Ramos (cell line): ENCODE results near the gene TSR1.

ENCODE experiments used
- in situ Hi-C: fragments of 300-500 bp; cut with MboI; formaldehyde crosslinking; loops from one replicate; pipeline ENCODE4 v1.14.3; 2022; ENCODE audit warnings: low sequenced_read_pairs; ENCODE audit not compliant: unreplicated experiment

The TSR1 gene

GRCh38 chr17:2295575-2295974 is 40.7 kb downstream of the TSR1 start:
- in situ Hi-C loops = no loop called here

GRCh38 chr17:2292100-2292499 is 44.2 kb downstream of the TSR1 start:
- in situ Hi-C loops = no loop called here

DNA sequence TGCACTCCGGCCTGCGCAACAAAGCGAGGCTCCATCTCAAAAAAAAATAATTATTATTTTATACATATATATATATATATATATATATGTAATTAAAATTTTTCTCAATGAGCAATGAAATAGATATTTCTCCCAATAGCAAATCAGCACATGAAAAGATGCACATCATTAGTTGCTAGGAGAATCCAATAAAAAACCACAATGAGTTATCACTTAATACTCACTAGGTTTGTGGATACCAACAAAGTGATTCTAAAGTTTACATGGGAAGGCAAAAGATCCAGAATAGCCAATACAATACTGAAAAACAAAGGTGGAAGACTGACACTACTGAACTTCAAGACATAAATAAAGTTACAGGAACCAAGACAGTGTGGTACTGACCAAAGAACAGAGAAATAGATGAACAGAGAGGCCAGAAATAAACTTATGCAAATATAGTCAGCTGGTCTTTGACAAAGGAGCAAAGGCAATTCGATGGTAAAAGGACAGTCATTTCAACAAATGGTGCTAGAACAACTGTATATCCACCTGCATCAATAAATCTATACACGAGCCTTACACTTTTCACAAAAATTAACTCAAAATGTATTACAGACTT is 46.3 kb downstream of the TSR1 start:
- in situ Hi-C loops = no loop called here

DNA sequence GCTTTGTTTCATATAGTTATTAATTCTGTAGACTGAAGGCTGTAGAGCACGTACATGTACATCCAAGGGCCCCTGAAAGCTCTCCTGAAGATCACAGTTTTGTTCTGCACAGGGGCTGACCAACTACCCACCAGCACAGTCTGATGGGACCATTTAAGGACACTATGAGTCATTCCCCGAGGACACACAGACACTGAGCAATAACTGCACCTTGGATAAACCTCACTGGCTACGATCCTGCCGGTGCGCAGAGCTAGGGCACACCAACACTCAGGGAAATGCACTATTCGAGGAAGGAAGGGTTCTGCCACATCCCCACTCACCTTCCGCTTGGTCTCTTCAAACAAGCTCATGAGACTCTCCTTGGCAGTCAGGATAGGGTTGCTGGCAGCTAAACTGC is 53.0 kb downstream of the TSR1 start:
- in situ Hi-C loops = no loop called here

- in situ Hi-C loops = no loop called here
These were observed 53.9 kb downstream of the TSR1 start for GRCh38 chr17:2282297-2282873.

DNA sequence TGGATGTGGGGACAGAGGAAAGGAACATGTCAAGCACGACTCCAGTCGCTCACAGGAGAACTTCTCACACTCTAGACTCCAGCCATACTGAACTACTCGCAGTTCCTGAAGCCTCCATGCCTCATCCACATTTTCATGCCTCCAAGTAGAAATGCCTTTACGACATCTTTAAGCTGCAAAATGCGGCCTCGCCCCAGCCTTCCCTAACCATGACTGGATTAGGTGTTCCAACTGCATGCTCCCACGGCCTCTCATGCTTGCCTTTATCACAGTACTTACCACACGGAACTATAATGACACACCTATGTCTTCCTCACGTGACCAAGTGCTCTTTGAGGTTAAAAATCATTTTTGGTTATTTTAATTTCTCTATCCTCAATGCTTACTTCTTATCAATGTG is 56.5 kb downstream of the TSR1 start:
- in situ Hi-C loops = no loop called here

DNA sequence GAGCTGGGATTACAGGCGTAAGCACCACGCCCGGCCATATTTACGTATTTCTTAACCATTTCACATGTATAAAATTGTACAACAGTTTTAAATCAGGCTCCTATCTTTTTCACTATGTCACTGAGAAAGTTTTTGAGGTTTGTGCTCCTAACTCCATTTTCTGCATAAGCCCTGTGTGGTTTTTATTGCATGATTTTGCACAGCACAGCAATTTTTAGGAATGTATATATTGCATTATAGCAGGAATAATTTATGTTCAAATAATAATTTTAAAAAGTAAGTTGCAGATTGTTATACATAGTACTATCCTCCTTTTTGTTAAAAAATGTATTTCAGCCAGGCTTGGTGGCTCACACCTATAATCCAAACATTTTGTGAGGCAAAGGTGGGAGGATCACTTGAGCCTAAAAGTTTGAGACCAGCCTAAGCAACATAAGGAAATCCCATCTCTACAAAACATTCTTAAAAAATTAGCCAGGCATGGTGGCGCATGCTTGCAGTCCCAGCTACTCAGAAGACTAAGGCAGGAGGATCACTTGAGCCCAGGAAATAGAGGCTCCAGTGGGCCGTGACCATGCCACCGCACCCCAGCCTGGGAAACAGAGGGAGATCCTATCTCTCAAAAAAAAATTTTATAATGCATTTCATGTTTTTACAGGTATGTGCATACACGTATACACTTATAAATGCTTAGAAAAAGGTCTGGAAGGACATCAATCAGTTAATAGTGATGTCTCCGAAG is 58.7 kb downstream of the TSR1 start:
- in situ Hi-C loops = no loop called here

GRCh38 chr17:2275722-2276121 is 60.5 kb downstream of the TSR1 start:
- in situ Hi-C loops = no loop called here

DNA sequence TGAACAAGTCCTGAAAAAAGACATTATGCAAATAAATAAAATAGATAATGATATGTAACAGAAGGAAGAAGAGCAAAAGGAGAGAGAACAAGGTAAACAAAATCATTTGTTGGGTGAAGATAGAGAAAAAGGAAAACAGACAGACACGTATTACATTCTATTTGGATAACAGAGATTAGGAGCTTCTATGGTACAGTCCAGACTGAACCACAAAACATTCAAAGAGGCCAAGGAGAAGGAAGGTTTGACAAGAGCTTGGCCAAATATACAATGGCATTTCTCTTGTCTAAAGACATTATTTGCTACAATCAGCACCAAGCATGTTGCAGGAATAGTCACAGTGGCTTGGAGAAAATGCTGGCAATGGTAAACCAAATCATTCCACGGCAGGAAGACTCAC is 61.8 kb downstream of the TSR1 start:
- in situ Hi-C loops = no loop called here
